Neural cell (in vitro differentiated cells): ENCODE data around the gene CYP4A11. TPM values are rescaled to one million over a fixed set of nuclear protein-coding genes. Genes with fewer than 3 reads are reported as not detected.

Experiments
- H2AFZ ChIP-seq: fragments of 200-600, 300-800 bp; sonication (generic), shearing (Covaris generic); 2 replicates; pipeline ENCODE4 v1.6.0; 2014; ENCODE audit warnings: low read depth, mild to moderate bottlenecking, antibody characterized with exemption, low read length, moderate library complexity
- H3F3A ChIP-seq: fragments of 200-600 bp; shearing (Covaris generic); 2 replicates; pipeline ENCODE4 v1.6.1; 2016; ENCODE audit warnings: mild to moderate bottlenecking, moderate library complexity, mixed read lengths, antibody characterized with exemption, low read length; ENCODE audit not compliant: insufficient read depth, poor library complexity, severe bottlenecking
- H3K27ac ChIP-seq: fragments of 200-600, 300-800 bp; sonication (generic), shearing (Covaris generic); 2 replicates; pipeline ENCODE4 v1.5.1; 2014; ENCODE audit warnings: mild to moderate bottlenecking, low read length, moderate library complexity
- H3K27me3 ChIP-seq: fragments of 300-800, 200-600 bp; sonication (generic), shearing (Covaris generic); 2 replicates; pipeline ENCODE4 v1.6.0; 2014; ENCODE audit warnings: mild to moderate bottlenecking, low read depth, low read length, moderate library complexity; ENCODE audit not compliant: insufficient read depth
- H3K36me3 ChIP-seq: fragments of 300-800, 200-600 bp; sonication (generic), shearing (Covaris generic); 2 replicates; pipeline ENCODE4 v1.5.1; 2014; ENCODE audit warnings: mild to moderate bottlenecking, antibody characterized with exemption, low read length, moderate library complexity; ENCODE audit not compliant: insufficient read depth
- H3K4me2 ChIP-seq: fragments of 300-800, 200-600 bp; sonication (generic), shearing (Covaris generic); 2 replicates; pipeline ENCODE4 v1.6.0; 2014; ENCODE audit warnings: mild to moderate bottlenecking, low read length
- H3K4me3 ChIP-seq: fragments of 300-800, 200-600 bp; sonication (generic), shearing (Covaris generic); 2 replicates; pipeline ENCODE4 v1.5.1; 2014; ENCODE audit warnings: mild to moderate bottlenecking, low read length, moderate library complexity
- H3K79me2 ChIP-seq: fragments of 200-600 bp; shearing (Covaris generic); replicated peaks from 2 replicates; pipeline ENCODE4 v1.6.0; 2014; ENCODE audit warnings: mild to moderate bottlenecking, low read length, moderate library complexity; ENCODE audit not compliant: insufficient read depth
- H3K9ac ChIP-seq: fragments of 300-800, 200-600 bp; sonication (generic), shearing (Covaris generic); 2 replicates; pipeline ENCODE4 v1.6.1; 2016; ENCODE audit warnings: mild to moderate bottlenecking, low read length, mixed read lengths
- H3K9me2 ChIP-seq: fragments of 200-600 bp; shearing (Covaris generic); 2 replicates; pipeline ENCODE4 v1.6.1; 2016; ENCODE audit warnings: mild to moderate bottlenecking, low read length, mixed read lengths; ENCODE audit not compliant: insufficient read depth
- H3K9me3 ChIP-seq: fragments of 200-600, 300-800 bp; sonication (generic), shearing (Covaris generic); 2 replicates; pipeline ENCODE4 v1.6.1; 2016; ENCODE audit warnings: mild to moderate bottlenecking, mixed run types, low read length, moderate library complexity, mixed read lengths
- H4K20me1 ChIP-seq: fragments of 200-600 bp; shearing (Covaris generic); 2 replicates; pipeline ENCODE4 v1.6.1; 2016; ENCODE audit warnings: mild to moderate bottlenecking, mixed run types; ENCODE audit not compliant: insufficient read depth
- EP300 ChIP-seq: fragments of 450-650 bp; conservative IDR thresholded peaks from 2 replicates; pipeline ENCODE4 v1.6.1; 2014; ENCODE audit warnings: antibody characterized with exemption, mild to moderate bottlenecking, moderate library complexity; ENCODE audit not compliant: poor library complexity, severe bottlenecking
- EZH2 ChIP-seq: fragments of 200-600, 300-800 bp; shearing (Covaris generic), sonication (generic); IDR thresholded peaks from 2 replicates; pipeline ENCODE4 v1.6.1; 2014; ENCODE audit warnings: antibody characterized with exemption, low read length, borderline replicate concordance, mild to moderate bottlenecking; ENCODE audit not compliant: insufficient read depth, poor library complexity, severe bottlenecking
- MXI1 ChIP-seq: fragments of 450-650 bp; conservative IDR thresholded peaks from 2 replicates; pipeline ENCODE4 v1.6.1; 2014; ENCODE audit warnings: antibody characterized with exemption, mild to moderate bottlenecking; ENCODE audit not compliant: poor library complexity, severe bottlenecking
- POLR2AphosphoS5 ChIP-seq: IDR thresholded peaks from 2 replicates; pipeline ENCODE4 v1.6.1; 2012
- RAD21 ChIP-seq: fragments of 450-650 bp; conservative IDR thresholded peaks from 2 replicates; pipeline ENCODE4 v1.6.1; 2014; ENCODE audit warnings: antibody characterized with exemption, mild to moderate bottlenecking, moderate library complexity
- REST ChIP-seq: IDR thresholded peaks from 2 replicates; pipeline ENCODE4 v1.6.1; 2012; ENCODE audit warnings: borderline replicate concordance
- SMC3 ChIP-seq: fragments of 450-650 bp; conservative IDR thresholded peaks from 2 replicates; pipeline ENCODE4 v1.6.1; 2014; ENCODE audit warnings: antibody characterized with exemption, mild to moderate bottlenecking, moderate library complexity; ENCODE audit not compliant: poor library complexity
- TAF1 ChIP-seq: IDR thresholded peaks from 2 replicates; pipeline ENCODE4 v1.6.1; 2012; ENCODE audit warnings: low read depth
- polyA plus RNA-seq: library from polyadenylated mRNA; depleted of rRNA; stranded (reverse); fragments of >200 nt; gene quantifications from 2 replicates; pipeline ENCODE4 v1.2.3, GENCODE V29; 2014
- TF ChIP-seq, protein P1 (sequence below): fragments of 450-650 bp; IDR thresholded peaks from 2 replicates; pipeline ENCODE4 v1.5.1; 2014; ENCODE audit warnings: antibody characterized with exemption, mild to moderate bottlenecking, moderate library complexity; ENCODE audit not compliant: poor library complexity, severe bottlenecking

The CYP4A11 gene
- polyA plus RNA-seq, 1 donor from 2014 or later: not detected

GRCh38 chr1:46910790-46911189 lies 30.5 kb downstream of the CYP4A11 start:
- Histone ChIP-seq H3K4me2 (no peak overlapping the region), H3K9ac (no peak overlapping the region), H3K9me2 (no peaks in the 10 kb centered on the region), H3K4me3 (no peak overlapping the region), H3K27me3 (no peaks in the 10 kb centered on the region), H3K9me3 (no peaks in the 10 kb centered on the region), H3K36me3 (no peaks in the 10 kb centered on the region), H3F3A (no peaks in the 10 kb centered on the region), H3K79me2 (no peaks in the 10 kb centered on the region), H2AFZ (no peak overlapping the region), H3K27ac (no peak overlapping the region), H4K20me1 (no peaks in the 10 kb centered on the region)
- TF ChIP-seq, protein P1, sequence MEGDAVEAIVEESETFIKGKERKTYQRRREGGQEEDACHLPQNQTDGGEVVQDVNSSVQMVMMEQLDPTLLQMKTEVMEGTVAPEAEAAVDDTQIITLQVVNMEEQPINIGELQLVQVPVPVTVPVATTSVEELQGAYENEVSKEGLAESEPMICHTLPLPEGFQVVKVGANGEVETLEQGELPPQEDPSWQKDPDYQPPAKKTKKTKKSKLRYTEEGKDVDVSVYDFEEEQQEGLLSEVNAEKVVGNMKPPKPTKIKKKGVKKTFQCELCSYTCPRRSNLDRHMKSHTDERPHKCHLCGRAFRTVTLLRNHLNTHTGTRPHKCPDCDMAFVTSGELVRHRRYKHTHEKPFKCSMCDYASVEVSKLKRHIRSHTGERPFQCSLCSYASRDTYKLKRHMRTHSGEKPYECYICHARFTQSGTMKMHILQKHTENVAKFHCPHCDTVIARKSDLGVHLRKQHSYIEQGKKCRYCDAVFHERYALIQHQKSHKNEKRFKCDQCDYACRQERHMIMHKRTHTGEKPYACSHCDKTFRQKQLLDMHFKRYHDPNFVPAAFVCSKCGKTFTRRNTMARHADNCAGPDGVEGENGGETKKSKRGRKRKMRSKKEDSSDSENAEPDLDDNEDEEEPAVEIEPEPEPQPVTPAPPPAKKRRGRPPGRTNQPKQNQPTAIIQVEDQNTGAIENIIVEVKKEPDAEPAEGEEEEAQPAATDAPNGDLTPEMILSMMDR: no peak
- TF ChIP-seq RAD21: no peak
- no peak for TF ChIP-seq REST

DNA sequence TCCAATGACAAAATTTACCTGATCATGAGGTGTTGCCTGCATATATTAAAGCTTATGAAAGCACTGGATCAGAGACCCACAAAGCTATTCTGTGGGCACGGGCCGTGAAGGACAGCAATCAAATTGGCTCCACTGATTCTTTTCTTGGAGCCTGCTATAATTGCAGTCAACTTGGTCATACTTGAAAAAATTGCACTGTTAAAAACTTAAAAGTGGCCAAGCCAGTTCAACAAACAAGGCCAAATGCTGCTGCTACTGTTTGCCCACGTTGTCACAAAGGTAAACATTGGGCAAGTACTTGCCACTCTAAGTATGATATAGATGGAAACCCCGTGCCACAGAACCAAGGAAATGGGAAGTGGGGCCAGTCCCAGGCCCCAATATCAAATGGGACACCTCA lies 37.8 kb downstream of the CYP4A11 start:
- H3F3A ChIP-seq: no peaks in the 10 kb centered on the region
- H3K9me2 ChIP-seq: no peaks in the 10 kb centered on the region
- H3K4me3 ChIP-seq: no peak overlapping the region
- no peaks in the 10 kb centered on the region for H3K79me2 ChIP-seq
- TF ChIP-seq EZH2 (no peak), RAD21 (no peak), MXI1 (no peak), EP300 (no peak), REST (no peak), TAF1 (no peak), POLR2AphosphoS5 (no peak), SMC3 (no peak)
- TF ChIP-seq, protein P1: no peak
- H3K36me3 ChIP-seq: no peaks in the 10 kb centered on the region
- H3K9me3 ChIP-seq: no peaks in the 10 kb centered on the region
- H2AFZ ChIP-seq: no peak overlapping the region
- no peak overlapping the region for H3K9ac ChIP-seq
- H3K4me2 ChIP-seq: no peak overlapping the region
- no peaks in the 10 kb centered on the region for H4K20me1 ChIP-seq
- H3K27ac ChIP-seq: no peak overlapping the region
- no peaks in the 10 kb centered on the region for H3K27me3 ChIP-seq
